PC-9 (cell line): Measurements from ENCODE around the gene CYP4Z1.

Experiments used
- CTCF ChIP-seq: fragments of 200-600 bp; sonication (generic); conservative IDR thresholded peaks from 2 replicates; pipeline ENCODE4 v1.6.1; 2017; ENCODE audit warnings: mixed run types, antibody characterized with exemption, mild to moderate bottlenecking, moderate library complexity
- EZH2 ChIP-seq: fragments of 200-600 bp; sonication (generic); IDR thresholded peaks from 2 replicates; pipeline ENCODE4 v1.8.0; 2017; ENCODE audit warnings: antibody characterized with exemption, low read depth

GRCh38 chr1:47113178-47113577 is 46.1 kb downstream of the CYP4Z1 start:
- TF ChIP-seq CTCF (no peak), EZH2 (no peak)
